ENCODE measurements around the gene ASTN2.

ASTN2 gene

DNA sequence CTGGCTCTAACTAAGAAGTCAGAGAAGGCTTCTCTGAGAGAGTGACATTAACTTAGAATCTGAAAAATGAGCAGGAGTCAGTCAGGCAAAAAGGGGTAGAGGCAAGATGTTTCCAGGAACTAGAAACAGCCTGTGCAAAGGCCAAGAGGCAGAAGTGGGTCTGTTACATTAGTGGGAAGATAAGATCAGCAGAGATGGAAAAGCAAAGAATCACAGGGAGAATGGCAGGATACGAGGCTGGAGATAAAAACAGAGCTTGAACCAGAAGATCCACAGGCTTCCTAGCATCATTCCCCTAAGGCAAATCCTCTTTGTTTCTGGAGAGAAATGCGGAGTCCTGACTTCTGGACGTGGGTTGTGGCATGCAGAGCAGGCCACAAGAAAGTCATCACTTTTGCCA, 27.4 kb downstream of the ASTN2 start:
- Histone ChIP-seq H3K79me1 (ENCODE audit: low read depth, low read length) (no peaks in the 10 kb centered on the region), H3K9me3 (replicated peaks in 1 of 2; ENCODE audit: control insufficient read depth in 2 of 2, insufficient read depth in 1 of 2, low read depth in 1 of 2, low read length in 2 of 2) (no peaks in the 10 kb centered on the region), H3K4me1 (ENCODE audit: control insufficient read depth in 2 of 2, insufficient read depth in 1 of 2, low read depth in 1 of 2, low read length in 2 of 2) (peaks cover 0 to 1% of the 10 kb centered on the region in 2 donors), H2BK5ac (ENCODE audit: low read length) (no peak overlapping the region), H2AK5ac (ENCODE audit: low read depth, low read length) (no peak overlapping the region), H3K27ac (replicated peaks; ENCODE audit: low read length) (no peak overlapping the region), H3K4me2 (ENCODE audit: insufficient read depth, low read length, poor library complexity, severe bottlenecking) (no peak overlapping the region), H4K8ac (ENCODE audit: low read depth, low read length) (no peak overlapping the region), H3K9ac (ENCODE audit: low read depth, low read length, poor library complexity) (no peak overlapping the region), H3K36me3 (replicated peaks in 1 of 2; ENCODE audit: control insufficient read depth in 2 of 2, insufficient read depth in 2 of 2, low read length in 2 of 2) (no peaks in the 10 kb centered on the region), H3K4me3 (ENCODE audit: low read length in 2 of 2) (no peak overlapping the region), H2BK120ac (ENCODE audit: low read depth, low read length) (no peak overlapping the region), H3K23ac (ENCODE audit: low read depth, low read length, poor library complexity) (no peak overlapping the region), H3K18ac (ENCODE audit: low read length) (no peak overlapping the region), H3K27me3 (ENCODE audit: control insufficient read depth in 3 of 3, insufficient read depth in 3 of 3, low read depth in 1 of 3, low read length in 3 of 3) (no peaks in the 10 kb centered on the region), H2AFZ (ENCODE audit: low read length) (no peak overlapping the region), H3K14ac (ENCODE audit: low read length) (no peak overlapping the region), H2BK15ac (ENCODE audit: low read length) (no peak overlapping the region), H3K4ac (ENCODE audit: low read length) (no peak overlapping the region), H4K91ac (ENCODE audit: low read depth, low read length, poor library complexity) (no peak overlapping the region), H2BK12ac (ENCODE audit: low read length) (no peak overlapping the region)
- no peak for DNase-seq (ENCODE audit: low spot score)
- no CpG with 5 or more reads among the region's 3 CpGs for WGBS, 2 donors (ENCODE audit: extremely low coverage in 2 of 2, insufficient read length in 2 of 2, insufficient replicate concordance in 1 of 2)

DNA sequence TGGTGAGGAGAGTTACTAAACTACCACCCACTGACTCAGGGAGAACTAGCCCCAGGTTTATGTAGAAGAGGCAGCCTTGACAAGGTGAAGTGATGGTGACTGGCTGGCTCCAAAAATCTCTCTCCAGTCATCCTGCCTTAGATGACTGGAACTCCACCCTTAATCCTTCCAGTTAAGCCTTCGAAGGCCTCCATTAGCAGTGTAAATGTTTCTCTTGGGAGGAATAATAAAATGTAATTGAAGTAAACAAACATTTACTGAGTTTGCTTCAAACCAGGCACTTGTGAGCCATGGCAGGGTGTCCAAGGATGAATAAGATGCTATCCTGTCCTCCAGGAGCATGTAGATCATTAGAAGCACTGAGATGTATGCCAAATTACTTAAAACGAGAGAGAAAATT, 35.5 kb downstream of the ASTN2 start:
- no peak overlapping the region for H3K4me2 ChIP-seq (ENCODE audit: insufficient read depth, low read length, poor library complexity, severe bottlenecking)
- H2AK5ac ChIP-seq (ENCODE audit: low read depth, low read length) = no peak overlapping the region
- no peaks in the 10 kb centered on the region for H3K36me3 ChIP-seq (replicated peaks in 1 of 2; ENCODE audit: control insufficient read depth in 2 of 2, insufficient read depth in 2 of 2, low read length in 2 of 2)
- H3K23ac ChIP-seq (ENCODE audit: low read depth, low read length, poor library complexity) = no peak overlapping the region
- DNase-seq (ENCODE audit: low spot score) = no peak
- H3K9ac ChIP-seq (ENCODE audit: low read depth, low read length, poor library complexity) = no peak overlapping the region
- no peak overlapping the region for H4K8ac ChIP-seq (ENCODE audit: low read depth, low read length)
- H2AFZ ChIP-seq (ENCODE audit: low read length) = no peak overlapping the region
- H3K4ac ChIP-seq (ENCODE audit: low read length) = no peak overlapping the region
- no peak overlapping the region for H3K18ac ChIP-seq (ENCODE audit: low read length)
- H3K4me3 ChIP-seq (ENCODE audit: low read length in 2 of 2) = no peak overlapping the region
- H3K27me3 ChIP-seq (ENCODE audit: control insufficient read depth in 3 of 3, insufficient read depth in 3 of 3, low read depth in 1 of 3, low read length in 3 of 3) = no peaks in the 10 kb centered on the region
- H3K14ac ChIP-seq (ENCODE audit: low read length) = no peak overlapping the region
- no peaks in the 10 kb centered on the region for H3K79me1 ChIP-seq (ENCODE audit: low read depth, low read length)
- H2BK15ac ChIP-seq (ENCODE audit: low read length) = no peak overlapping the region
- WGBS, 2 donors (ENCODE audit: extremely low coverage in 2 of 2, insufficient read length in 2 of 2, insufficient replicate concordance in 1 of 2) = no CpG with 5 or more reads among the region's 2 CpGs
- no peak overlapping the region for H3K27ac ChIP-seq (replicated peaks; ENCODE audit: low read length)
- peaks cover 0 to 2% of the 10 kb centered on the region in 2 donors for H3K4me1 ChIP-seq (ENCODE audit: control insufficient read depth in 2 of 2, insufficient read depth in 1 of 2, low read depth in 1 of 2, low read length in 2 of 2)
- H2BK5ac ChIP-seq (ENCODE audit: low read length) = no peak overlapping the region
- H2BK120ac ChIP-seq (ENCODE audit: low read depth, low read length) = no peak overlapping the region
- no peaks in the 10 kb centered on the region for H3K9me3 ChIP-seq (replicated peaks in 1 of 2; ENCODE audit: control insufficient read depth in 2 of 2, insufficient read depth in 1 of 2, low read depth in 1 of 2, low read length in 2 of 2)
- H4K91ac ChIP-seq (ENCODE audit: low read depth, low read length, poor library complexity) = no peak overlapping the region
- no peak overlapping the region for H2BK12ac ChIP-seq (ENCODE audit: low read length)

DNA sequence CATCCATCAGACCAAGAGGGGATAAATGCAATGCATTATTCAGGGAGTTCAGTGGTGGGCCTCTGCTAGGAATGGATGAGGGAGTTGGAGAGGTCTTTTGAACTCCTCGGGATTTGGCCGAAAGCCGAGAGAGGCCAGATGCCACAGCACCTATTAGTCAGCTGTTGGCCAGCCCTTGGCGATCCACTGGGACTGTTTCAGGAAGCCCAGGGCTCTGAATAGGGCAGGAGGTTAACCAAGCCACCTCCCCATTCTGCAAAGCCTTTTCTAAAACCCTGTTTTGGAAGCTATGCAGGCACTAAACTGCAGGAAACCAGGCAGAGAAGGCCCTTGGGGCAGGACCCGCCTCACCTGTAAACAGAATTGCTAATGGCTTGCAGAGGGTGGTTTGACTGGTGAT, 37.8 kb downstream of the ASTN2 start:
- Histone ChIP-seq H3K27ac (replicated peaks; ENCODE audit: low read length) (no peak overlapping the region), H3K4ac (ENCODE audit: low read length) (no peak overlapping the region), H3K4me3 (ENCODE audit: low read length in 2 of 2) (no peak overlapping the region), H3K4me1 (ENCODE audit: control insufficient read depth in 2 of 2, insufficient read depth in 1 of 2, low read depth in 1 of 2, low read length in 2 of 2) (peaks cover 0 to 2% of the 10 kb centered on the region in 2 donors), H3K23ac (ENCODE audit: low read depth, low read length, poor library complexity) (no peak overlapping the region), H3K18ac (ENCODE audit: low read length) (no peak overlapping the region), H3K27me3 (ENCODE audit: control insufficient read depth in 3 of 3, insufficient read depth in 3 of 3, low read depth in 1 of 3, low read length in 3 of 3) (no peaks in the 10 kb centered on the region), H2BK12ac (ENCODE audit: low read length) (no peak overlapping the region), H3K14ac (ENCODE audit: low read length) (no peak overlapping the region), H2AK5ac (ENCODE audit: low read depth, low read length) (no peak overlapping the region), H3K79me1 (ENCODE audit: low read depth, low read length) (no peaks in the 10 kb centered on the region), H2BK5ac (ENCODE audit: low read length) (no peak overlapping the region), H3K36me3 (replicated peaks in 1 of 2; ENCODE audit: control insufficient read depth in 2 of 2, insufficient read depth in 2 of 2, low read length in 2 of 2) (no peaks in the 10 kb centered on the region), H2AFZ (ENCODE audit: low read length) (no peak overlapping the region), H3K9me3 (replicated peaks in 1 of 2; ENCODE audit: control insufficient read depth in 2 of 2, insufficient read depth in 1 of 2, low read depth in 1 of 2, low read length in 2 of 2) (no peaks in the 10 kb centered on the region), H2BK15ac (ENCODE audit: low read length) (no peak overlapping the region), H3K4me2 (ENCODE audit: insufficient read depth, low read length, poor library complexity, severe bottlenecking) (no peak overlapping the region), H3K9ac (ENCODE audit: low read depth, low read length, poor library complexity) (no peak overlapping the region), H2BK120ac (ENCODE audit: low read depth, low read length) (no peak overlapping the region), H4K91ac (ENCODE audit: low read depth, low read length, poor library complexity) (no peak overlapping the region), H4K8ac (ENCODE audit: low read depth, low read length) (no peak overlapping the region)
- WGBS, 2 donors (ENCODE audit: extremely low coverage in 2 of 2, insufficient read length in 2 of 2, insufficient replicate concordance in 1 of 2) = no CpG with 5 or more reads among the region's 5 CpGs
- no peak for DNase-seq (ENCODE audit: low spot score)

DNA sequence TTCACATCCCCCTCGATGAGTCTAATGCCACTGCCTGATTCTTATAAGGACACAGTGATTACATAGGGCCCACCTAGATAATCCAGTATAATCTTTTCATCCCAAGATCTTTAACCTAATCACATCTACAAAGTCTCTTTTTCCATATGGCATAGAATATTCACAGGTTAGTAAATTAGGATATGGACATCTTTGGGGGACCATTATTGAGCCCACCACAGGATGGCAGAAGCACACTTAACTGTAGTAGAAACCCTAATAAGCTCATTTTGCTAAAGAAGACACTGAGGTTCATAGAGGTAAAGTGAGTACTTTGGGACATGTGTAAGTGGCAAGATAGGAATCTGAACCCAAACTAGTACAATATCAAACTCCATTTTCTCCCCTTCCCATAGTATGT, 38.9 kb downstream of the ASTN2 start:
- Histone ChIP-seq H2BK5ac (ENCODE audit: low read length) (no peak overlapping the region), H3K4me2 (ENCODE audit: insufficient read depth, low read length, poor library complexity, severe bottlenecking) (no peak overlapping the region), H3K14ac (ENCODE audit: low read length) (no peak overlapping the region), H2BK12ac (ENCODE audit: low read length) (no peak overlapping the region), H2BK120ac (ENCODE audit: low read depth, low read length) (no peak overlapping the region), H3K18ac (ENCODE audit: low read length) (no peak overlapping the region), H3K79me1 (ENCODE audit: low read depth, low read length) (no peaks in the 10 kb centered on the region), H3K23ac (ENCODE audit: low read depth, low read length, poor library complexity) (no peak overlapping the region), H3K27me3 (ENCODE audit: control insufficient read depth in 3 of 3, insufficient read depth in 3 of 3, low read depth in 1 of 3, low read length in 3 of 3) (no peaks in the 10 kb centered on the region), H3K27ac (replicated peaks; ENCODE audit: low read length) (no peak overlapping the region), H3K9ac (ENCODE audit: low read depth, low read length, poor library complexity) (no peak overlapping the region), H2AFZ (ENCODE audit: low read length) (no peak overlapping the region), H2AK5ac (ENCODE audit: low read depth, low read length) (no peak overlapping the region), H4K91ac (ENCODE audit: low read depth, low read length, poor library complexity) (no peak overlapping the region), H3K4ac (ENCODE audit: low read length) (no peak overlapping the region), H2BK15ac (ENCODE audit: low read length) (no peak overlapping the region), H3K36me3 (replicated peaks in 1 of 2; ENCODE audit: control insufficient read depth in 2 of 2, insufficient read depth in 2 of 2, low read length in 2 of 2) (no peaks in the 10 kb centered on the region), H4K8ac (ENCODE audit: low read depth, low read length) (no peak overlapping the region), H3K9me3 (replicated peaks in 1 of 2; ENCODE audit: control insufficient read depth in 2 of 2, insufficient read depth in 1 of 2, low read depth in 1 of 2, low read length in 2 of 2) (no peaks in the 10 kb centered on the region), H3K4me1 (ENCODE audit: control insufficient read depth in 2 of 2, insufficient read depth in 1 of 2, low read depth in 1 of 2, low read length in 2 of 2) (peaks cover 0 to 2% of the 10 kb centered on the region in 2 donors), H3K4me3 (ENCODE audit: low read length in 2 of 2) (no peak overlapping the region)
- no CpG with 5 or more reads among the region's 1 CpG for WGBS, 2 donors (ENCODE audit: extremely low coverage in 2 of 2, insufficient read length in 2 of 2, insufficient replicate concordance in 1 of 2)
- DNase-seq (ENCODE audit: low spot score) = no peak
